HEK293 (cell line): Measurements from ENCODE around the gene CAPN12.

Experiments used
- BCL11B ChIP-seq: fragments of 450-650 bp; formaldehyde crosslinking; IDR thresholded peaks from 2 replicates; pipeline ENCODE4 v1.5.1; 2016; ENCODE audit warnings: low read depth, missing biosample characterization, missing genetic modification characterization
- HIC1 ChIP-seq: fragments of 450-650 bp; formaldehyde crosslinking; IDR thresholded peaks from 2 replicates; pipeline ENCODE4 v1.5.1; 2016; ENCODE audit warnings: missing biosample characterization, missing genetic modification characterization
- HOXA7 ChIP-seq: sonication (generic); formaldehyde crosslinking; IDR thresholded peaks from 2 replicates; pipeline ENCODE4 v1.8.1; 2022; ENCODE audit warnings: missing genetic modification reagents, borderline replicate concordance
- IKZF3 ChIP-seq: fragments of 450-650 bp; IDR thresholded peaks from 2 replicates; pipeline ENCODE4 v1.5.0; 2018; ENCODE audit warnings: missing biosample characterization, mild to moderate bottlenecking, missing genetic modification characterization, moderate library complexity
- KLF8 ChIP-seq: fragments of 450-650 bp; formaldehyde crosslinking; IDR thresholded peaks from 2 replicates; pipeline ENCODE4 v1.5.1; 2016; ENCODE audit warnings: missing biosample characterization, missing genetic modification characterization
- MZF1 ChIP-seq: fragments of 450-650 bp; formaldehyde crosslinking; IDR thresholded peaks from 2 replicates; pipeline ENCODE4 v1.5.1; 2017; ENCODE audit warnings: missing biosample characterization, missing genetic modification characterization, borderline replicate concordance
- PRDM1 ChIP-seq: fragments of 450-650 bp; formaldehyde crosslinking; IDR thresholded peaks from 2 replicates; pipeline ENCODE4; 2016; ENCODE audit warnings: missing biosample characterization, missing genetic modification characterization
- PRDM2 ChIP-seq: fragments of 450-650 bp; formaldehyde crosslinking; IDR thresholded peaks from 2 replicates; pipeline ENCODE4 v1.5.1; 2016; ENCODE audit warnings: missing biosample characterization, missing genetic modification characterization, borderline replicate concordance
- SETDB1 ChIP-seq: IDR thresholded peaks from one replicate; pipeline ENCODE4 v1.6.1; 2017; ENCODE audit warnings: mild to moderate bottlenecking, low read length, moderate library complexity, mixed read lengths; ENCODE audit not compliant: insufficient read length
- ZBTB48 ChIP-seq: fragments of 450-650 bp; formaldehyde crosslinking; IDR thresholded peaks from 2 replicates; pipeline ENCODE4 v1.5.1; 2016; ENCODE audit warnings: missing biosample characterization, missing genetic modification characterization
- ZBTB6 ChIP-seq: fragments of 450-650 bp; formaldehyde crosslinking; IDR thresholded peaks from 2 replicates; pipeline ENCODE4 v1.5.1; 2017; ENCODE audit warnings: missing biosample characterization, missing genetic modification characterization
- ZBTB7A ChIP-seq: fragments of 450-650 bp; formaldehyde crosslinking; IDR thresholded peaks from 2 replicates; pipeline ENCODE4 v1.5.1; 2016; ENCODE audit warnings: low read depth, missing biosample characterization, missing genetic modification characterization
- ZNF19 ChIP-seq: fragments of 450-650 bp; formaldehyde crosslinking; IDR thresholded peaks from 2 replicates; pipeline ENCODE4; 2016; ENCODE audit warnings: missing biosample characterization, missing genetic modification characterization, low read depth
- ZNF211 ChIP-seq: fragments of 450-650 bp; formaldehyde crosslinking; IDR thresholded peaks from 2 replicates; pipeline ENCODE4 v1.5.1; 2016; ENCODE audit warnings: low read depth, missing biosample characterization, missing genetic modification characterization
- ZNF214 ChIP-seq: fragments of 450-650 bp; formaldehyde crosslinking; IDR thresholded peaks from 2 replicates; pipeline ENCODE4 v1.5.1; 2017; ENCODE audit warnings: missing biosample characterization, mild to moderate bottlenecking, missing genetic modification characterization, borderline replicate concordance
- ZNF223 ChIP-seq: fragments of 450-650 bp; formaldehyde crosslinking; IDR thresholded peaks from 2 replicates; pipeline ENCODE4 v1.5.1; 2016; ENCODE audit warnings: missing biosample characterization, missing genetic modification characterization
- ZNF24 ChIP-seq: fragments of 450-650 bp; formaldehyde crosslinking; IDR thresholded peaks from 2 replicates; pipeline ENCODE4 v1.5.1; 2016; ENCODE audit warnings: missing biosample characterization, missing genetic modification characterization
- ZNF311 ChIP-seq: fragments of 450-650 bp; formaldehyde crosslinking; IDR thresholded peaks from 2 replicates; pipeline ENCODE4 v1.5.1; 2017; ENCODE audit warnings: missing biosample characterization, missing genetic modification characterization, borderline replicate concordance
- ZNF37A ChIP-seq: fragments of 450-650 bp; IDR thresholded peaks from 2 replicates; pipeline ENCODE4 v1.5.1; 2018; ENCODE audit warnings: missing biosample characterization, missing genetic modification characterization
- ZNF394 ChIP-seq: fragments of 450-650 bp; formaldehyde crosslinking; IDR thresholded peaks from 2 replicates; pipeline ENCODE4 v1.5.1; 2016; ENCODE audit warnings: missing biosample characterization, missing genetic modification characterization, mild to moderate bottlenecking, moderate library complexity, borderline replicate concordance
- ZNF513 ChIP-seq: fragments of 450-650 bp; IDR thresholded peaks from 2 replicates; pipeline ENCODE4 v1.5.1; 2018; ENCODE audit warnings: missing biosample characterization, missing genetic modification characterization
- ZNF561 ChIP-seq: fragments of 450-650 bp; IDR thresholded peaks from 2 replicates; pipeline ENCODE4 v1.5.1; 2018; ENCODE audit warnings: missing biosample characterization, missing genetic modification characterization, borderline replicate concordance
- ZNF600 ChIP-seq: fragments of 450-650 bp; formaldehyde crosslinking; IDR thresholded peaks from 2 replicates; pipeline ENCODE4 v1.5.1; 2016; ENCODE audit warnings: missing biosample characterization, missing genetic modification characterization
- ZNF629 ChIP-seq: fragments of 450-650 bp; formaldehyde crosslinking; IDR thresholded peaks from 2 replicates; pipeline ENCODE4 v1.5.1; 2017; ENCODE audit warnings: missing biosample characterization, missing genetic modification characterization
- ZNF785 ChIP-seq: fragments of 450-650 bp; formaldehyde crosslinking; IDR thresholded peaks from 2 replicates; pipeline ENCODE4 v1.5.1; 2016; ENCODE audit warnings: missing biosample characterization, missing genetic modification characterization
- ZNF830 ChIP-seq: fragments of 450-650 bp; IDR thresholded peaks from 2 replicates; pipeline ENCODE4 v1.5.0; 2018; ENCODE audit warnings: missing biosample characterization, missing genetic modification characterization, low read depth, mild to moderate bottlenecking, moderate library complexity
- ZSCAN18 ChIP-seq: fragments of 450-650 bp; formaldehyde crosslinking; IDR thresholded peaks from 2 replicates; pipeline ENCODE4 v1.5.1; 2016; ENCODE audit warnings: missing biosample characterization, missing genetic modification characterization

Gene CAPN12

GRCh38 chr19:38684078-38684861 lies 60.0 kb downstream of the CAPN12 start (continued):
- TF ChIP-seq ZNF830 = no peak
- TF ChIP-seq ZNF19 (tag by site-specific recombination) = no peak
- TF ChIP-seq ZNF214 (tag by site-specific recombination) = no peak
- no peak for TF ChIP-seq SETDB1
- TF ChIP-seq ZNF513 (tag by site-specific recombination) = 0 out of 2 replicates have a peak, but pooled peaks have one; percentile 56
- TF ChIP-seq ZNF223 = peak; percentile 59
- TF ChIP-seq ZNF311 = no peak
- no peak for TF ChIP-seq BCL11B (tag by site-specific recombination)
- TF ChIP-seq MZF1 (tag by site-specific recombination) = peak; percentile 85
- peak; percentile 95 for TF ChIP-seq IKZF3 (tag by site-specific recombination)
- TF ChIP-seq ZNF785 = no peak; the same call in 1 of the 2 replicates
- TF ChIP-seq ZNF394 (tag by site-specific recombination) = peak; percentile 72; the same call in 1 of the 2 replicates
- TF ChIP-seq PRDM2 (tag by site-specific recombination) = no peak
- TF ChIP-seq HIC1 (tag by site-specific recombination) = peak; percentile 93
- TF ChIP-seq PRDM1 (tag by site-specific recombination) = peak; percentile 98
- TF ChIP-seq ZBTB7A = peak; percentile 73
- TF ChIP-seq HOXA7 (CRISPR knock-in tag) = no peak
- TF ChIP-seq KLF8 (tag by site-specific recombination) = peak; percentile 97
- TF ChIP-seq ZNF211 (tag by site-specific recombination) = no peak
- TF ChIP-seq ZBTB48 (tag by site-specific recombination) = peak; percentile 95
- TF ChIP-seq ZNF37A (tag by site-specific recombination) = no peak
- TF ChIP-seq ZNF561 (tag by site-specific recombination) = peak; percentile 97; the same call in 1 of the 2 replicates
- peak; percentile 99 for TF ChIP-seq ZNF629 (tag by site-specific recombination)
- peak; percentile 8; the same call in 1 of the 2 replicates for TF ChIP-seq ZSCAN18
- TF ChIP-seq ZNF600 = peak; percentile 70; the same call in 1 of the 2 replicates
- peak; percentile 85; the same call in 1 of the 2 replicates for TF ChIP-seq ZNF24 (tag by site-specific recombination)
- peak; percentile 22; the same call in 1 of the 2 replicates for TF ChIP-seq ZBTB6 (tag by site-specific recombination)
